Psoas muscle (tissue), 8 donors: ENCODE results near the gene LCNL1. TPM values are rescaled to one million over a fixed set of nuclear protein-coding genes. Genes with fewer than 3 reads are reported as not detected.

Experiments
- ATAC-seq, 4 donors: fragments of 200-7000 bp; cut with Tn5 transposase; one replicate each; pipeline ENCODE4 v1.9.1; 2020; ENCODE audit warnings: moderate library complexity in 3 of 4, mild to moderate bottlenecking in 2 of 4
- DNase-seq, 2 donors: peaks; one replicate each; pipeline ENCODE4 v3.0.0-alpha.2; 2020
- H3K27ac ChIP-seq: fragments of 200-600 bp; one replicate; pipeline ENCODE4 v1.8.0; 2022
- H3K27me3 ChIP-seq, 3 donors: fragments of 200-600 bp in 1 of 3; one replicate each; pipeline versions ENCODE4 v1.6.1 to v1.8.0; 2013 to 2022; ENCODE audit warnings: low read length in 2 of 3, mild to moderate bottlenecking in 2 of 3, moderate library complexity in 1 of 3; ENCODE audit not compliant: insufficient read depth in 3 of 3
- H3K36me3 ChIP-seq, 2 donors: fragments of 200-600 bp in 1 of 2; one replicate each; pipeline versions ENCODE4 v1.6.1 to v1.8.0; 2013 to 2022; ENCODE audit warnings: low read depth in 1 of 2, mild to moderate bottlenecking in 1 of 2, moderate library complexity in 1 of 2; ENCODE audit not compliant: insufficient read depth in 1 of 2
- H3K4me1 ChIP-seq: fragments of 200-600 bp; one replicate; pipeline ENCODE4 v1.8.0; 2022
- H3K4me3 ChIP-seq: fragments of 200-600 bp; one replicate; pipeline ENCODE4 v1.8.0; 2022; ENCODE audit warnings: mild to moderate bottlenecking
- H3K9me3 ChIP-seq: fragments of 200-600 bp; one replicate; pipeline ENCODE4 v1.8.0; 2022
- CTCF ChIP-seq: fragments of 200-600 bp; IDR thresholded peaks from one replicate; pipeline ENCODE4 v1.8.0; 2022; ENCODE audit warnings: antibody characterized with exemption
- WGBS, 3 donors: extraction: QIAGEN DNeasy Blood & Tissue Kit; methylation state at CpG; one replicate each; pipeline versions ENCODE4 v1.1.6 to v1.1.7; 2013; 5-methylcytosine and 5-hydroxymethylcytosine counted together
- intact Hi-C, 2 donors: fragments of 100-400 bp; cut with DNase I; formaldehyde crosslinking; loops; one replicate each; pipeline versions ENCODE4 v1.11.0 to v1.14.2; 2022
- polyA plus RNA-seq, 3 donors: library from polyadenylated mRNA; stranded (reverse); fragments of 200-250 nt; gene quantifications; one replicate each; pipeline ENCODE4 v1.2.3, GENCODE V29; 2013
- total RNA-seq, 4 donors: library from RNA; stranded (reverse); fragmentation: NEBNext Ultra II Directional in 2 of 4; extraction: Animal tissue kit (Norgen Biotek cat#: 25700) in 2 of 4; gene quantifications; one replicate each; pipeline versions ENCODE4 v1.2.1 to v1.2.4, GENCODE V29; 2021 to 2023
- donor health status: healthy with polysubstance abuse.
- donor health status: DM: no; HTN: no; CAD: no; lungs with moderate emphysema.
- donor health status: Bipolar disorder and iron deficiency.
- donor health status: healthy.
- donor health status: DM: yes; HTN: yes; CAD: no.
- donor health status: DM: no; HTN: no; CAD: no.
- donor health status: DM: no; HTN: no; CAD: no.
- donor health status: DM: yes; HTN: yes; CAD: no.

Gene LCNL1
- total and polyA plus RNA-seq, 7 donors = 0.04 to 0.79 (median 0.14) TPM

GRCh38 chr9:137019891-137020683 is 37.3 kb downstream of the LCNL1 start:
- WGBS, 3 donors = 92 to 93% (median 92%) methylated on average over 32 to 34 of the region's 34 CpGs
- H3K27ac ChIP-seq = no peak overlapping the region
- ATAC-seq (no peak), DNase-seq (no peak)
- H3K4me3 ChIP-seq = no peak overlapping the region
- no peaks in the 10 kb centered on the region for H3K27me3 ChIP-seq
- intact Hi-C loops = loop anchor here in 1 of 2 donors (10.0 kb wide), 1 partner anchor 175 kb away; the partner anchor contains the start of genes AJM1 and PHPT1
- no peaks in the 10 kb centered on the region for H3K9me3 ChIP-seq
- no peaks in the 10 kb centered on the region for H3K4me1 ChIP-seq
- peaks cover 0 to 47% of the 10 kb centered on the region in 2 donors for H3K36me3 ChIP-seq
- no peak for TF ChIP-seq CTCF

GRCh38 chr9:137020771-137021567 is 38.2 kb downstream of the LCNL1 start:
- no peak for TF ChIP-seq CTCF
- no peaks in the 10 kb centered on the region for H3K4me1 ChIP-seq
- 93 to 97% (median 96%) methylated on average over 28 to 32 of the region's 32 CpGs for WGBS, 3 donors
- H3K9me3 ChIP-seq = no peaks in the 10 kb centered on the region
- no peak overlapping the region for H3K4me3 ChIP-seq
- no peak for ATAC-seq
- no peaks in the 10 kb centered on the region for H3K27me3 ChIP-seq
- H3K36me3 ChIP-seq = peaks cover 0 to 38% of the 10 kb centered on the region in 2 donors
- intact Hi-C loops = loop anchor here in 1 of 2 donors (10.0 kb wide), 1 partner anchor 176 kb away; the partner anchor contains the start of genes AJM1 and PHPT1
- H3K27ac ChIP-seq = no peak overlapping the region
- DNase-seq = no peak

- H3K27ac ChIP-seq = no peak overlapping the region
- H3K27me3 ChIP-seq = no peaks in the 10 kb centered on the region
- TF ChIP-seq CTCF = no peak
- H3K9me3 ChIP-seq = no peaks in the 10 kb centered on the region
- peaks cover 4% of the 10 kb centered on the region for H3K4me1 ChIP-seq
- 86 to 89% (median 88%) methylated on average over 6 of the region's 6 CpGs for WGBS, 3 donors
- ATAC-seq (no peak), DNase-seq (no peak)
- peaks cover 0 to 32% of the 10 kb centered on the region in 2 donors for H3K36me3 ChIP-seq
- no peak overlapping the region for H3K4me3 ChIP-seq
- intact Hi-C loops = loop anchor here in 1 of 2 donors (10.0 kb wide), 1 partner anchor 177 kb away; the partner anchor contains the start of genes AJM1 and PHPT1
These were observed 38.8 kb downstream of the LCNL1 start for GRCh38 chr9:137021568-137021978.

GRCh38 chr9:137021979-137022661 is 39.3 kb downstream of the LCNL1 start:
- Histone ChIP-seq H3K4me3 (no peak overlapping the region), H3K36me3 (peaks cover 0 to 27% of the 10 kb centered on the region in 2 donors), H3K9me3 (no peaks in the 10 kb centered on the region), H3K4me1 (peaks cover 9% of the 10 kb centered on the region), H3K27ac (no peak overlapping the region), H3K27me3 (no peaks in the 10 kb centered on the region)
- WGBS, 3 donors = 55 to 68% (median 59%) methylated on average over 28 to 30 of the region's 30 CpGs
- peak; percentile 54 to 81 for DNase-seq
- peak; percentile 38 to 80 (median 60) for ATAC-seq
- intact Hi-C loops = loop anchor here in 1 of 2 donors (10.0 kb wide), 1 partner anchor 177 kb away; the partner anchor contains the start of genes AJM1 and PHPT1
- no peak for TF ChIP-seq CTCF
